ENCODE data around the gene TMEM254.

DNA sequence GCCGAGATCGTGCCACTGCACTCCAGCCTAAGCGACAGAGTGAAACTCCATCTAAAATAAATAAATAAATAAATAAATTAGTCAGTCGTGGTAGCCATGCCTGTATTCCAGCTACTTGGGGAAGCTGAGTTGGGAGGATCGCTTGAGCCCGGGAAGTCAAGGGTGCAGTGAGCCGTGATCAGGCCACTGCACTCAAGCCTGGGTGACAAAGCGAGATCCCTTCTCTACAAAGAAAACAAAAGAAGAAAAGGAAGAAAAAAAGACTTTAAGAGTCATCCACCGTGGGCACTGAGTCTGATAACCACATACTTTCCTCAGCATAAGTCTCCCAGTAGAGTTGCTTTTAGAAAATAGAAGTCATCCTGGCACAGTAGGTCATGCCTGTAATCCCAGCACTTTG is 2.6 kb downstream of the TMEM254 start:
- no peak for TF ChIP-seq CTCF (IDR thresholded peaks at IDR 0.05; ENCODE audit: low read length)
- no peak for TF ChIP-seq EZH2 (IDR thresholded peaks at IDR 0.05; ENCODE audit: borderline replicate concordance, low read length)
